Sigmoid colon (tissue), 4 donors: ENCODE results near the gene GARRE1.

Experiments used
- EP300 ChIP-seq, 4 donors: sonication (generic); formaldehyde crosslinking; IDR thresholded peaks; one replicate each; pipeline ENCODE4 v1.6.1; 2017; ENCODE audit warnings: antibody characterized with exemption in 4 of 4
- POLR2A ChIP-seq, 2 donors: fragments of 450-650 bp; IDR thresholded peaks; one replicate each; pipeline ENCODE4 v1.6.1; 2016; ENCODE audit warnings: antibody characterized with exemption in 2 of 2, mild to moderate bottlenecking in 2 of 2, moderate library complexity in 2 of 2
- TF ChIP-seq, protein P1 (sequence below), 4 experiments: fragments of 450-650 bp in 3 of 4; fragments of 200-600 bp in 1 of 4; IDR thresholded peaks; one replicate each; pipeline ENCODE4 v1.5.1; 2016 to 2019; ENCODE audit warnings: antibody characterized with exemption in 4 of 4, mild to moderate bottlenecking in 3 of 4, moderate library complexity in 2 of 4

DNA sequence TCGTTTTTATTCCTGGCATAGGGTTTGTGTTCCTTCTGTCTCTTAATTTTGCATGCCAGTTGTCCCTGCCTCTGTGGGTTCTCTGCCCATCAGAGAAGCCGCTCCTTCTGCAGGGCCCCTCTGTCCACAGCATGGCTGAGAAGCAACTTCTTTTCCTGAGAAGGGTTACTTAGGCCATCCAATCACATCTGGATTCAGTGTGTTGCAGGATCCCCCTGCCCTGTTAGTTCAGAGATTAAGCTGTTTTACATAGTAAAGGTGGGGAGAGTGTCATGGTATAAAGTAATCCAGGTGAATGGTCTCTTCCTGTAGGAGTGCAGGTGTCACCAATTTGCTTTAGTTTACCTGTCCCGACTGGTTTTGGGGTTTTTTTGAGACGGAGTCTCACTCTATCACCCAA is 22.9 kb upstream of the GARRE1 start:
- TF ChIP-seq, protein P1, sequence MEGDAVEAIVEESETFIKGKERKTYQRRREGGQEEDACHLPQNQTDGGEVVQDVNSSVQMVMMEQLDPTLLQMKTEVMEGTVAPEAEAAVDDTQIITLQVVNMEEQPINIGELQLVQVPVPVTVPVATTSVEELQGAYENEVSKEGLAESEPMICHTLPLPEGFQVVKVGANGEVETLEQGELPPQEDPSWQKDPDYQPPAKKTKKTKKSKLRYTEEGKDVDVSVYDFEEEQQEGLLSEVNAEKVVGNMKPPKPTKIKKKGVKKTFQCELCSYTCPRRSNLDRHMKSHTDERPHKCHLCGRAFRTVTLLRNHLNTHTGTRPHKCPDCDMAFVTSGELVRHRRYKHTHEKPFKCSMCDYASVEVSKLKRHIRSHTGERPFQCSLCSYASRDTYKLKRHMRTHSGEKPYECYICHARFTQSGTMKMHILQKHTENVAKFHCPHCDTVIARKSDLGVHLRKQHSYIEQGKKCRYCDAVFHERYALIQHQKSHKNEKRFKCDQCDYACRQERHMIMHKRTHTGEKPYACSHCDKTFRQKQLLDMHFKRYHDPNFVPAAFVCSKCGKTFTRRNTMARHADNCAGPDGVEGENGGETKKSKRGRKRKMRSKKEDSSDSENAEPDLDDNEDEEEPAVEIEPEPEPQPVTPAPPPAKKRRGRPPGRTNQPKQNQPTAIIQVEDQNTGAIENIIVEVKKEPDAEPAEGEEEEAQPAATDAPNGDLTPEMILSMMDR (IDR thresholded peaks at IDR 0.05), result no peak
- TF ChIP-seq POLR2A (IDR thresholded peaks at IDR 0.05) (no peak), EP300 (IDR thresholded peaks at IDR 0.05) (no peak)
